Measurements from ENCODE around the gene LRMDA. TPM values are rescaled to one million over a fixed set of nuclear protein-coding genes. Genes with fewer than 3 reads are reported as not detected.

LRMDA gene
- total and polyA plus RNA-seq, 2 donors (not counting 3 experiments of a cell fraction or from before 2014, with no cell fraction given) = 9.7 to 18.0 TPM

GRCh38 chr10:76557366-76557765, 1125.9 kb downstream of the LRMDA start:
- DNase-seq (ENCODE audit: low read depth, low spot score) (no peak), FAIRE-seq (no peak)
- Histone ChIP-seq H3K9ac (replicated peaks; ENCODE audit: extremely low read depth, insufficient read depth, low read length) (no peak overlapping the region), H3K79me2 (ENCODE audit: control insufficient read depth, insufficient read depth, low read length) (no peaks in the 10 kb centered on the region), H3K27ac (ENCODE audit: insufficient read depth, low read depth, low read length) (no peak overlapping the region), H3K9me1 (replicated peaks; ENCODE audit: control insufficient read depth, extremely low read depth, insufficient read depth, low read length) (no peaks in the 10 kb centered on the region), H3K4me2 (ENCODE audit: insufficient read depth, low read length) (no peak overlapping the region), H3K27me3 (ENCODE audit: control insufficient read depth in 2 of 2, insufficient read depth in 2 of 2, low read length in 2 of 2) (no peaks in the 10 kb centered on the region), H3K36me3 (ENCODE audit: control insufficient read depth in 2 of 2, extremely low read depth in 1 of 2, insufficient read depth in 2 of 2, low read length in 2 of 2) (no peaks in the 10 kb centered on the region), H3K9me3 (replicated peaks; ENCODE audit: control insufficient read depth, insufficient read depth, low read length) (no peaks in the 10 kb centered on the region), H3K4me3 (replicated peaks in 1 of 3; ENCODE audit: insufficient read depth in 1 of 3, low read depth in 1 of 3, low read length in 3 of 3) (no peak overlapping the region), H4K20me1 (replicated peaks; ENCODE audit: control insufficient read depth, extremely low read depth, insufficient read depth, low read length) (no peaks in the 10 kb centered on the region), H3K4me1 (ENCODE audit: control insufficient read depth, extremely low read depth, insufficient read depth, low read length) (no peaks in the 10 kb centered on the region), H2AFZ (ENCODE audit: low read depth, low read length) (no peak overlapping the region)
- TF ChIP-seq CTCF (IDR thresholded peaks at IDR 0.05; ENCODE audit: extremely low read depth in 1 of 2, insufficient read depth in 1 of 2, low read depth in 1 of 2, low read length in 2 of 2) = no peak
- TF ChIP-seq EZH2 (IDR thresholded peaks at IDR 0.05; ENCODE audit: borderline replicate concordance, low read depth, low read length, severe bottlenecking) = no peak
- TF ChIP-seq POLR2AphosphoS5 (IDR thresholded peaks at IDR 0.05; ENCODE audit: insufficient read depth, low read depth, low read length) = no peak
- TF ChIP-seq FOS (IDR thresholded peaks at IDR 0.05; ENCODE audit: borderline replicate concordance, insufficient read depth, low read length) = no peak
- POLR2A ChIA-PET = no interaction called here
- intact Hi-C loops (cut with micrococcal nuclease) = no loop called here
- CTCF ChIA-PET = no interaction called here
- no TSS peak for BruUV-seq (replicated peaks)
- dilution Hi-C loops (cut with MboI; ENCODE audit: extremely low pct_ligation_motif_present, low sequenced_read_pairs) = no loop called here

GRCh38 chr10:76558586-76558985, 1127.2 kb downstream of the LRMDA start:
- Histone ChIP-seq H3K4me1 (ENCODE audit: control insufficient read depth, extremely low read depth, insufficient read depth, low read length) (no peaks in the 10 kb centered on the region), H3K9ac (replicated peaks; ENCODE audit: extremely low read depth, insufficient read depth, low read length) (no peak overlapping the region), H3K27me3 (ENCODE audit: control insufficient read depth in 2 of 2, insufficient read depth in 2 of 2, low read length in 2 of 2) (no peaks in the 10 kb centered on the region), H4K20me1 (replicated peaks; ENCODE audit: control insufficient read depth, extremely low read depth, insufficient read depth, low read length) (no peaks in the 10 kb centered on the region), H3K79me2 (ENCODE audit: control insufficient read depth, insufficient read depth, low read length) (no peaks in the 10 kb centered on the region), H3K4me3 (replicated peaks in 1 of 3; ENCODE audit: insufficient read depth in 1 of 3, low read depth in 1 of 3, low read length in 3 of 3) (no peak overlapping the region), H3K9me1 (replicated peaks; ENCODE audit: control insufficient read depth, extremely low read depth, insufficient read depth, low read length) (no peaks in the 10 kb centered on the region), H3K27ac (ENCODE audit: insufficient read depth, low read depth, low read length) (no peak overlapping the region), H2AFZ (ENCODE audit: low read depth, low read length) (no peak overlapping the region), H3K36me3 (ENCODE audit: control insufficient read depth in 2 of 2, extremely low read depth in 1 of 2, insufficient read depth in 2 of 2, low read length in 2 of 2) (no peaks in the 10 kb centered on the region), H3K4me2 (ENCODE audit: insufficient read depth, low read length) (no peak overlapping the region), H3K9me3 (replicated peaks; ENCODE audit: control insufficient read depth, insufficient read depth, low read length) (no peaks in the 10 kb centered on the region)
- no TSS peak for BruUV-seq (replicated peaks)
- TF ChIP-seq FOS (IDR thresholded peaks at IDR 0.05; ENCODE audit: borderline replicate concordance, insufficient read depth, low read length) (no peak), POLR2AphosphoS5 (IDR thresholded peaks at IDR 0.05; ENCODE audit: insufficient read depth, low read depth, low read length) (no peak)
- CTCF ChIA-PET = interaction anchor here (1.8 kb wide), 1 partner anchor 12 kb away, joined by 4 read pairs; no protein-coding TSS in a partner anchor
- dilution Hi-C loops (cut with MboI; ENCODE audit: extremely low pct_ligation_motif_present, low sequenced_read_pairs) (no loop called here), intact Hi-C loops (cut with micrococcal nuclease) (no loop called here)
- POLR2A ChIA-PET = no interaction called here
- no peak for FAIRE-seq
- DNase-seq (ENCODE audit: low read depth, low spot score) = no peak
